ENCODE data around the gene TPST1.
"Not testable (repeated sequence)": the region's sequence is repeated elsewhere in the genome, so short reads cannot be mapped to it uniquely, and the experiment has no call there.

Gene TPST1

DNA sequence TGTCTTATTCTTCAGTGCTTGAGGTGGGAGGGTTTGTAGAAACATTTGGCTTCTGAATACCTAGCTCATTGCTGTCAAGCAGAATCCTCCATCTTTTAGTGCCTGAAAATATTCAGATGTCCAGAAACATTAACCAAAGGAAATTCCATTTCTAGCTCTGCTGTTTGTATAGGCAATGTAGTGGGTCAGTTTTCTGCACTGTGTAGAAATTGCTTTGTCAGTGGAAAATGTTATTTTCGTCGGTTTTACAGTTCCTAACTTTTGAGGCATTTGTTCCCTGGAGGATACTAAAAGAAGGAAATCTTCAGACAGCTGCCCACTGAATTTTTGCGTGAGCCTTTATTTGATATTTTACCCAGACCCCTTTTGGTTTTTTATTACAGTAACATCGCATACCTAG is 143.4 kb downstream of the TPST1 start:
- DNase-seq = no peak

DNA sequence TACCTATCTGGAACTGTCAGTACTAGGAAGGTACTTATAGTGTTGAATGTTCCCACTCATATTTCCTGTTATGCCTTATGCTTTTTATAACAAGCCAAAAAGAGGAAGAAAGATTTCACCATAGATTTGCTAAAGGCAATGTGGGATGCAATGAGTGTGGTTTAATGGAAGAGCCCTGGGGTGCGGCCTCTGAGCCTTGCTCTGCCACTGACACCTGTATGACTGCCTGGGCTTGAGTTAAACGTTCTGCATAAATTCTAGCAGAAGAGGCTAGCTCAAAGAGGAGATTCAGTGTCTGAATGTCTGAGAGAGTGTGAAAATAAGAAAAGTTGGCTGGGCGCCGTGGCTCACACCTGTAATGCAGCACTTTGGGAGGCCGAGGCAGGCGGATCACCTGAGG is 143.8 kb downstream of the TPST1 start:
- no peak for DNase-seq

DNA sequence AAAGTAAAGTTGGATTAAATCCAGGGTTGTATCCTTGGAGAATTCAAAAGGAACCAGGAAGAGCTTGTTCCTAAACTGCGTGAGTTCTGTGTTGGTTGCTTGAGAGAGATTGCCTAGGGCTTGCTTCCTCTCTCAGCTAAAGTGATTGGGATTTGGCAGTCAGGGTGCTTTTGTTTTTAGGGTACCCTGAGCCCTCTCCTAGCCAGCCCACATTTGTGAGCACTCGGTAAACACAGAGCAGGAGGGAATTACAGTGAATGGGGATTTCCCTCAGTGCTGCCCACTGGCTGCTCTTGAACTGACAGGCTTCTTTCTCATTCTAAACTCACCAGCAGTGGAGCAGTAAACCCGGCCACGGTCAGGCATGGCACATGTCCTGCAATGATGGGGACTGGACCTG is 146.9 kb downstream of the TPST1 start:
- DNase-seq = no peak

DNA sequence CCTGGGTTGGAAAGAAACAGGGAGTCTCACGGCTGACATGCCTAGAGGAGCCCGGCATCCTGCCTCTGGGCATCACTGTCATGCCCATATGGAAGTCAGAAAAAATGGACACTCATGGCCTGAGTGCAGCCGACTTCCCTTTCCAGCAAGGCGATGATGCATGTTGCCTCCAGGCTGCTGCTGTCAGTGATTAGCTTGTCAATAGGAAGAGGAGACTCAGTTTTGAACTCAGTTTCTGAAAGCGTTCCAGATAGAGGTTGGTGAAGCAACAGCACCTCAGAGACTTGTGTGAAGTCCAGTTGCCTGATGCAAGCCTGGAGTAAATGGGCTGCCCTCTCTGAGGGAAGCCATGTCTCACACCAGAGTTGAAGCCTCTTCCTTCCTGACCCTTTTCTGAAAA is 148.4 kb downstream of the TPST1 start:
- DNase-seq = no peak

DNA sequence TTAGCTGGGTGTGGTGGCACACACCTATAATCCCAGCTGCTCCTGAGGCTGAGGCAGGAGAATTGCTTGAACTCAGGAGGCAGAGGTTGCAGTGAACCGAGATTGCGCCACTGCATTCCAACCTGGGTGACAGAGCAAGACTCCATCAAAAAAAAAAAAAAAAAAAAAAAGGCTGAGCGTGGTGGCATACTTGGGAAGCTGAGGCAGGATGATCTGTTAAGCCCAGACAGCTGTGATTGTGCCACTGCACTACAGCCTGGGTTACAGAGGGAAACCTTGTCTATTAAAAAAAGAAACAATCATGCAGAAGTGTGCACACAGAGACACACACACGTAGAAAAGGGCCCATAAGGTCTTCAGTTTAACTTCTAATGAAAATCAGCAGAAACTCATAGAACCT is 150.6 kb downstream of the TPST1 start:
- DNase-seq = no peak

DNA sequence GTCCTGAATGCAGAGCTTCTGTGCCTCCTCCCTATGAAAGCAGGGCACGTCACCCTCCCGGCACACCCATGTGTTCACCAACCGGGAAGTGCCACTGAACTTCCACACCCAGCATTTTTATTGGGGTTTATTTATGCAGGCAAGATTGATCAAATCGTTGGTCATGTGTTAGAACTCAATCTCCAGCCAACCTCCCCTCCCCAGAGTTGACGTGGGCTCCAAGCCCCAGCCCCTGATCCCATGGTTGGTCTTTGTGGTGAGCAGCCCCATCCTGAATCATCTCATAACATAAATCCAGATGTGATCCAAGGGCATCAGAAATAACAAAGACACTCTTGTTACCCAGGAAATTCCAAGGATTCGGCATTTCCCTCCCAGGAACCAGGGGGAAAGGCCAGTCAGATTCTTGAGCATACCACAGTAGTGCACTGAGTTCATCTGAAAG is 151.2 kb downstream of the TPST1 start:
- no peak for DNase-seq

DNA sequence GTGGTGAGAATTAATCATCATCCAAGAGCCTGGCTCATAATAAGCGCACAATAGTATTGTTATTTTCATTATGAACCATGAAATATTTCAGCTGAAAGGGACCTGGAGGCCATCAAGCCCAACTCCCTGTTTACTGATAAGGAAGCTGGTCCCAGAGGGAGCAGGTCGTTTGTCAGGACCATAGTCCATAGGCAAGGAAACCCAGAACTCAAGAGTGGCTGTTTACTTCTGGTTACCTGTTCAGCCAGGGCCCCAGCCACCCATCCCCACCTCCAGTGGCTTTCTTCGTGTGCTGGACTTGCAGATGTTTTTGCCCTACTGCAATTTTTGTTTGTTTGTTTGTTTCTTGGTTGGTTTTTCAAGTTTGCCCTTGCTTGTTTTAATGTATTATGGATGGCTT is 152.0 kb downstream of the TPST1 start:
- no peak for DNase-seq

DNA sequence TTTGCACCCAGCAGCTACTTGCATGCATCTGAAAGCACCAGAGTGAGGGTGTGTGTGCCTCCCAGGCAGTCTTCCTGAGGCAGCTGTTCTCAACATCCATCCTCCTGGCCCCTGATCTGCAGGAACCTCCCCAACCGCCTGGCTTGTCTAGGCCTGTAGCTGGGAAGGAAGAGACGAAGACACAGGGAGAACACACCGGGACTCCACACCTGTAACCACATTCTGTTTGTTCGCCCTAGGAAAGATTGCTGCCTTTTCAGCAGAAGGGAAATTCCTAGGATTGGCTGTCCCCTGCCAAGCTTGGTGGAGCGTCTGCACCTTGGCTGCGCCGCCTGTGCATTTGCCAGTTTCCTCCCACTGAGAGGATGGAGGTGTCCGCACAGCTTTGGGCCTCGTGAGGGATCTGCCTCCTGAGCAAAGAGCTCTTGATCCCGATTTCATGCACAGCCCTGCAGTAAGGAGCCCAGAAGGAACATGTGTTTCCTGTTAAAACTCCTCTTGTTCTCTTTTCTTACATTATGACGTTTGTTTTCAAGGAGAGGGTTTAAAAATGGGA is 154.6 kb downstream of the TPST1 start:
- no peak for DNase-seq

DNA sequence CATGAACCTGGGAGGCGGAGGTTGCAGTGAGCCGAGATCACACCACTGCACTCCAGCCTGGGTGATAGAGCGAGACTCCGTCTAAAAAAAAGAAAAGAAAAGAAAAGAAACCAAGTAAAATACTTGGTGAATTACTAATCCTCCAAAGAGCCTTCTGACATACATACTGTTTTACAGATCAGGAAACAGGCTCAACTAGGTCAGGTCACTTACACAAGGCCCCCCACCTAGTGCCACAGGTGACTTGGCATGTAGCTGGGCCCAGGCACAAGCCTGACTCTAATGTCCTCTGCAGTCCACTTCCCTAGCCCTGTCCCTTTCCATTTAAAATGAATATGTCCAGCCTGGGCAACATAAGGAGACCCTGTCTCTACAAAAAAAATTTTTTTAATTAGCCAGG is 157.0 kb downstream of the TPST1 start:
- DNase-seq = no peak

DNA sequence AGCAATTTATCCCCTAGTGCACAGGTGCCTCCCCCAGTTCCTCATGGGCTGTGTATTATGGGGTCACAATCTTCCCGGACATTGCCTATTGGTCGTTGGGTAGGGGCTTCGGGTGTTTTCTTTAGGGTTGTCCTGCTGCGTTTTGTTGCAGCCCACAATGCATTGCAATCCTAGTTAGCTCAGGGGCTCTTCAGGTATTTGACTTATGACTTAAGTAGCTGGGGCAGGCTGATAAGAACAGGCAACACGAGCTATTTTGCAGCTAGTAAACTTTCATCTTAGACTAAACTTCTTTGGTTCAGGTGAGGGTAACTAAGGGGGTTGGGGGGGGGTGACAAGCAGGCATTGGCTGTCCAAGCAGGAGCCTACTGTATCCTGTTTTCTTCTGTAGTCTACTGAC is 158.5 kb downstream of the TPST1 start:
- no peak for DNase-seq

DNA sequence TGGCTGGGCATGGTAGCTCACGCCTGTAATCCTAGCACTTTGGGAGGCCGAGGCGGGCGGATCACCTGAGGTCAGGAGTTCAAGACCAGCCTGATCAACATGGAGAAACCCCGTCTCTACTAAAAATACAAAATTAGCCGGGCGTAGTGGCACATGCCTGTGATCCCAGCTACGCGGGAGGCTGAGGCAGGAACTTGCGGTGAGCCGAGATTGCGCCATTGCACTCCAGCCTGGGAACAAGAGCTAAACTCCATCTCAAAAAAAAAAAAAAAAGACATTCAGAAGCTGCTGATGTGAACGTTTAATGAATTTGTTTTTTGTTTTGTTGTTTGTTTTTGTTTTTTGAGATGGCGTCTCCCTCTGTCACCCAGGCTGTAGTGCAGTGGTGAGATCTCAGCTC is 159.9 kb downstream of the TPST1 start:
- DNase-seq = not testable (repeated sequence)

DNA sequence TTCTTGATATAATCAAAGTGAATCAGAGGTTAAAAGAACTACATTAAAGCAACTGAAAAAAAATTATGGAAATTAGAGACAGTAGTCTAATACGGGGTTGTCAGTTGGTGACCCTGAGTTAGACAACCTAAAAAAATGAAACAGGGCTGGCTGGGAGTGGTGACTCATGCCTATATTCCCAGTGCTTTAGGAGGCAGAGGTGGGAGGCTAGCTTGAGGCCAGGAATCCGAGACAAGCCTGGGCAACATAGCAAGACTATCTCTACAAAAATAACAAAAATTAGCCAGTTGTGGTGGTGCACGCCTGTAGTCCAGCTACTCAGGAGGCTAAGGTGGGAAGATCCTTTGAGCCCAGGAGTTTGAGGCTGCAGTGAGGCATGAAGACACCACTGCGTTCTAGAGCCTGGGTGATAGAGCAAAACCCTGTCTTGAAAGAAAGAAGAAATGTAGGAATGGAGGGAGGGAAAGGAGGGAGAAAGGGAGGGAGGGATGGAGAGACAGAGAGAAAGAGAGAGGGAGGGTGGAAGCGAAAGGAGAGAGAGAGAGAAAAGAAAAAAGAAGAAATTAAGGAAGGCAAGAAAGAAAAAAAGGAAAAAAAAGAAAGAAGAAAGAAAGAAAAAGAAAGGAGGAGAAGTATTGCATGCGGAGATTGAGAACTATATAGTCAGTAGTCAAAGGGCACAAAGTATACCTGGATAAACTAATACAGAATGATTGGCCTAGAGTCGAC is 166.1 kb downstream of the TPST1 start:
- DNase-seq = no peak

DNA sequence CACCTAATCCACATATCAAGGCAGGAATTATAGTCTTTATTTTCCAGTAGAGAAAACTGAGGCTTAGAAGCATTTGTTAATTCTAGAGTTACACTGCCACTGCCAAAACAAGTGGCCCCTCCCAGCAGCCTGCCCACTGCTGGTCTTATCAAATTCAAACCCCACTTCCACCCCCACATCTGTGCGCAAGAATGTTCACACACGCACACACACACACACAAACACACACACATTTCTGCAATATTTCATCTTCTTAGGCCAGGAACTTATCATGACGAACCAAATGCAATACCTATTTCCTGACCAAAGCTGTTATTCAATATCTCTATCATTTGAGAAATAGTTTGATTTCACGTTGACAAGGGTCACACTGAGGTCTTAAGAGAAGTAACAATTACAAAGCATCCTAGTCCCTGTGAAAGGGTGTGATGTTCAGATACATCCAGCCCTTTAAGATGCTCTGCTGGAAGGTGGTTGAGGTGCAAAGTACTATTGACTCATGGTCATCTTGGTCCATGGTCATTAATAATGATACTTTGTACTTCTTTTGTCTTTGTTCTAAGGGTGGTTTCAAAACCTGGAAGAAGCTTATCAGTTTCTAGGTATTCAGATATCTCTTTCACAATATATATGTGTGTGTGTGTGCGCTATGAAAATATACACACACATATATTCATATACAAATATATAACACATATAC is 169.2 kb downstream of the TPST1 start:
- DNase-seq = not testable (repeated sequence)

DNA sequence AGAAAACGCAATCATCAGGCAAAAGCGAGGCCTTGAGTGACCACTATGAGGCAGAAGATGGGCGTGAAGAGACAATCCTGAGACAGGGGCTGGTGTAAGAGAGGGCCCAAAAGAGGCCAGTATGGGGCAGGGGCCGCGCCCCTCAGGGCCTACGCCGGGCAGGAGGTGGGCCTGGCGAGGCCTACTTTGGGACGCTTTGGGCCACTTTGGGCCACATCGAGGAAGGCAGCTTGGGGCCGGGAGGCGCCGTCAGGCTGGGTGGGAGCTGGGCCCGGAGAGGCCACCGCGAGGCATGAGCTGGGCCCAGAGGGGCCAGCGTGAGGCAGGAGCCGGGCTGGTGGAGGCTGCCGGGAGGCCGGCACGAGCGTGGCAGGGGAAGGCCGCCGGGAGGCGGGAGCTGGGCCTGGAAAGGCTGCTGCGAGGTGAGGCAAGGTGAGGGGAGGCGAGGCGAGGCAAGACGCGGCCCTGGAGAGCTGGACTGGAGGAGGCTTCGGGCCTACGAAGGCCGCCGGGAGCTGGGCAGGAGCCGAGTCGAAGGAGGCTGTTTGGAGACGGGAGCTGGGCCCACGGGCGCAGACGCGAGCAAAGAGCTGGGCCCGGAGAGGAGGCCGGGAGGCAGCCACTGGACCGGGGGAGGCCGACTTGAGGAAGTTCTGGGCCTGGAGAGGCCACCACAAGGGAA is 171.3 kb downstream of the TPST1 start:
- DNase-seq = no peak

DNA sequence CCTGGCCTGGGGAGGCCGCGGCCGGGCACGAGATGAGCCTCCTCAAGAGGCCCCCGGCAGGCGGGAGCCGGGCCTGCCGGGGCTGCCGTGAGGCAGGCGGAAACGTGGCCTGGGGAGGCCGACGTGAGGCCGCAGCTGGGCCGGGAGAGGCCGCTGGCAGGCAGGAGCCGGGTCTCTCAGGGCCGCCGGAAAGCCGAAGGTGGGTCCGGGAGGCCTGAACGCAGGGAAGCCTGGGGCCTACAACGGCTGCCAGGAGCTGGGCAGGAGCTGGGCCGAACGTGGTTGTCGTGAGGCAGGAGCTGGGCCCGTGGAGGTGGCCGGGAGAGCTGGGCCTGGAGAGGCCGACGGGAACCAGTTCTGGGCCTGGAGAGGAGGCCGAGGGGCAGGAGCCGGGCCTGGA is 171.9 kb downstream of the TPST1 start:
- DNase-seq = no peak

DNA sequence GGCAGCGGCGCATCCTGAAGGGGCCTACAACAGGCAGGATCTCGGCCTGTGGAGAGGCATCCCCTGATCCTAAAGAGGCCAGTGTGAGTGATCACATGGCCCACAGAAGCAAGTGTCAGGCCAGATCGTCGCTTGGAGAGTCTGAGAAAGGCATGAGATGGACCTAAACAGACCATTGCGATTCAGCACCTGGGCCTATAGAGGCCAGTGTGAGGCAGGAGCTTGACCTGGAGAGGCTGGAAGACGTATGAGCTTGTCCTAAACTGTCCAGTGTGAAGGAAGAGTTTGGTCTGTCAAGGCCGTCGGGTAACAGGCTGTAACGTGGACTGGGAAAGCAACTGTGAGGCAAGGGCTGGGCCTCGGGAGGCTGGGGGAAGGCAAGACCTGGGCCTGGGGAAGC is 172.6 kb downstream of the TPST1 start:
- no peak for DNase-seq

DNA sequence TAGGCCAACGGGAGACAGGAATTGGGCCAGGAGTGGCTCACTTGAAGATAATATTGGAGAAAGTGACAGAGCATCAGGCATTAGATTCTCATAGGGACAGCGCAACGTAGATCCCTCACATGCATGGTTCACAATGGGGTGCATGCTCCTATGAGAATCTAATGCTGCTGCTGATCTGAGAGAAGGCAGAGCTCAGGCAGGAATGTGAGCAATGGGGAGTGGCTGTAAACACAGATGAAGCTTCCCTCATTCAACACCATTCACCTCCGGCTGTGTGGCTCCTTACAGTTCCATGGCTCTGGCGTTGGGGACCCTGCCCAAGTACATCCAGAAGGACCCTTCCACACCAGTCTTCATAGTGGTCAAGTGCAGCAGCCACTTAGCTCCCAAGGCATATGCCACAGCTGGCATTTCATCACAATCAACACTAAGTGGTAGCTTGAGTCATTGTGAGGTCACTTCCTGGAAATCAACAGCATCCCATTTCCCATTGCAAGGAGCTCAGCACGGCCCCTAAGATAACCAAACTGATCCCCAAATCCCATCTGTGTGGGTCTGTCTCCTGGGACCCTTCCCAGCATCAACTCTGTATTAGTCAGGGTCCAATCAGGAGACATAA is 174.5 kb downstream of the TPST1 start:
- DNase-seq = no peak

DNA sequence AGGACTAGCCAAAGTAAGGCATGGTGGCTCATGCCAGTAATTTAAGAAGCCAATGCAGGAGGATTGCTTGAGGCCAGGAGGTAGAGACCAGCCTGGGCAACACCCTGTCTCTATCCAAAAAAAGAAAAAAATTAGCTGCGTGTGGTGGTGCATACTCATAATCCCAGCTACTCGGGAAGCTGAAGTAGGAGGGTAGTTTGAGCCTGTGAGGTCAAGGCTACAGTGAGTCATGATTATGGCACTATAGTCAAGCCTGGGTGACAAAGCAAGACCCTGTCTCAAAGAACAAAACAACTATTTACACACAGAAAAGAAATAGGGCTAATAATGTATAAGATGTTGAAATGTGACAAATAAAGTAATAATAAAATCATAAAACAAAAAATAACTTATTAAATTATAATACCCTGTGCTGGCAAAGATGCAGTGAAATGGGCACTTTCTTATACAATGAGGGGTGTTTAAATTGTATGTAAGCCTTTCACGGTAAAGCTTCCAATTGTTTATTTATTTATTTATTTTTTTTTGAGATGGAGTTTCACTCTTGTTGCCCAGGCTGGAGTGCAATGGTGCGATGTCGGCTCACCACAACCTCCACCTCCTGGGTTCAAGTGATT is 175.2 kb downstream of the TPST1 start:
- no peak for DNase-seq

DNA sequence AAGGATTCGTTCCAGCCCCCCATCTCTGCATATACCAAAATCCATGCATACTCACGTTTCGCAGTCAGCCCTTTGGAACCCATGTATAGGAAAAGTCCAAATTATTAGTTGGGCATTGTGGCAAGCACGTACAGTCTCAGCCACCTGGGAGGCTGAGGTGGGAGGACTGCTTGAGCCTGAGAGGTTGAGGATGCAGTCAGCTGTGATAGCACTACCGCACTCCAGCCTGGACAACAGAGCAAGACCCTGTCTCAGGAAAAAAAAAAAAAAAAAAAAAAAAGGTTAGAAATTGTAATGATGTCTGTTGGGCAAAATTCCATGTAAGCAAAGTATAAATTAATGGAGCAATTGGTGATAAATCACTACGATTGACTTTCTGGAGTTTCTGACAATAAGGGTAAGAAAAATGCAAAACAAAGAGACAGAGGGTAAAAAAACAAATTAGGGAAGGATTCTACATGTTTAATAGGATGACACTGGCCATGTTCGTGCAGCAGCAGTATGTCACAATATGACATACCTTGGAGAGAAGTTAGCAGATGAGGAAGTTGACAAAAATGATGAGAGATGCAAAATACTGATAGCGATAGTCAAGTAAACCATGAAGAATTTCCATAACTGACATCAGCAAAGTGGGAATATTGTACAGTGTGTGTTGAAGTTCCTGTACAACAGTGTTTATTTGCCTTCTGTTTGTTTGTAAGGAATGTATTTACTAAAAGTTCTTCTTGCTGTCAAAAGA is 177.2 kb downstream of the TPST1 start:
- DNase-seq = not testable (repeated sequence)

DNA sequence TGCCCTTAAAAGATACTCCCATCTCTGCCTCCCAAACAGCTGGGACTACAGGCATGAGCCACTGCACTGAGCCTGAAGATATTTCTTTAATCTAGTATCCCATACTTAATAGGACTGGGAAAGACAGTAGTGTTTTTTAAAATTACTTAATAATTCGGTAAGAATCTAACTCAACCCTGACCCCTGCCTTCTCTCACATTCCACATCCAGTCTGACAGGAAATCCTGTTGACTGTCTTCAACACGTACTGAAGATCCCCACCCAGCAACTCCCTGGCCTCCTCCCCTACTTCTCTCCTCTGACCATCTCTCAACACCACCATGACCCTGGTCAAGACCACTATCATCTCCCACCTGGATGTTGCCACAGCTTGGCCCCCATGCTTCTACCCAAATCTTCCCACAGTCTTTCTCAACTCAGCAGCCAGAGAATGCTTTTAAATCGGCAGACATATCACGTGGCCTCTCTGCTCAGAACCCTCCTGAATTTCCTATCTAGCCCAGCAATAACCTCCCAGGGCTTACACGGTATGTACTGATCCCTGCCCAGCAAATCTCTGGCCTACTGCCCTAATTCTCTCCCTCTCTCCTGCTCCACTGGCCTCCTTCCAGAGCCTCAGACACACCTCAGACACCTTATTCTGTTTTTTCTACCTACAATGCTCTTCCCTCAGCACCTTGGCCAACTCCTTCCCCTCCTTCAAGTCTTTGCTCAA is 180.2 kb downstream of the TPST1 start:
- not testable (repeated sequence) for DNase-seq

DNA sequence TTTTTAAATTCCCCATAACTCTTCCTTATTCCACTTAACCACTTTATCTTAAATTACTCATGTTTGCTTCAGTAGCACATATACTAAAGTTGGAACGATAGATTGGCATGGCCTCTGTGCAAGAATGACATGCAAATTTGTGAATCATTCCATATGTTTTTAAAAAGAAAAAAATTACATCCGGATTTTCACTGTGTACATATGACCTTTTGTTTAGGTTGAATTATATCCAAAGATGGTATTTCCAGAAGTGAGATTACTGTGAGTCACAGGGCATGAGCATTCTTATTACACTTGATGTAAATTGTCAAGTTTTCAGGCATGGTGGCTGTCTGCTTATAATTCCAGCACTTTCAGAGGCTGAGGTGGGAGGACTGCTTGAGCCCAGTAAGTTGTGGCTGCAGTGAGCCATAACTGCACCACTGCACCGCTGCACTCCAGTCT is 190.0 kb downstream of the TPST1 start:
- DNase-seq = not testable (repeated sequence)
